Body of pancreas (tissue), 4 donors: Measurements from ENCODE around the gene CLTC. TPM values are rescaled to one million over a fixed set of nuclear protein-coding genes. Genes with fewer than 3 reads are reported as not detected.

ENCODE experiments used
- ATAC-seq: fragments of 150-250 bp; one replicate; pipeline ENCODE4 v1.9.1; 2016
- DNase-seq, 4 donors: peaks; one replicate each; pipeline ENCODE4 v3.0.0-alpha.2; 2019
- H3K27ac ChIP-seq, 4 donors: fragments of 200-600 bp; sonication (generic); 1 replicate in 3 of 4; 2 replicates in 1 of 4; pipeline versions ENCODE4 v1.5.1 to v1.6.1; 2016 to 2019; ENCODE audit warnings: mild to moderate bottlenecking in 1 of 4, mixed read lengths in 1 of 4, moderate library complexity in 1 of 4
- H3K27me3 ChIP-seq, 2 donors: fragments of 200-600 bp; sonication (generic); one replicate each; pipeline ENCODE4 v1.6.0; 2016; ENCODE audit warnings: mild to moderate bottlenecking in 1 of 2
- H3K36me3 ChIP-seq, 2 donors: fragments of 200-600 bp; sonication (generic); replicated peaks in 1 of 2; 2 replicates each; pipeline ENCODE4 v1.5.1; 2016; ENCODE audit warnings: low read depth in 2 of 2; ENCODE audit not compliant: insufficient read depth in 1 of 2
- H3K4me1 ChIP-seq: fragments of 200-600 bp; sonication (generic); one replicate; pipeline ENCODE4 v1.6.0; 2016
- H3K4me3 ChIP-seq, 2 donors: fragments of 200-600 bp; sonication (generic); 1 replicate in 1 of 2; 2 replicates in 1 of 2; pipeline ENCODE4 v1.5.1; 2016 to 2019
- H3K9me3 ChIP-seq, 3 donors: fragments of 200-600 bp; sonication (generic); 1 replicate in 2 of 3; 2 replicates in 1 of 3; pipeline ENCODE4 v1.5.1; 2016
- POLR2A ChIP-seq, 3 donors: fragments of 450-650 bp; IDR thresholded peaks; one replicate each; pipeline ENCODE4 v1.6.1; 2016; ENCODE audit warnings: antibody characterized with exemption in 3 of 3, mild to moderate bottlenecking in 2 of 3
- whole genome bisulfite sequencing, 2 donors: methylation state at CpG; one replicate each; pipeline ENCODE4 v1.1.5; 2017; 5-methylcytosine and 5-hydroxymethylcytosine counted together
- intact Hi-C: fragments of 100-400 bp; cut with DNase I; formaldehyde crosslinking; loops from one replicate; pipeline ENCODE4 v1.15.1; 2023
- total RNA-seq, 2 donors: library from RNA; depleted of rRNA; stranded (reverse); fragments of >200 nt; gene quantifications; one replicate each; pipeline ENCODE4 v1.1.0, GENCODE V29; 2016
- TF ChIP-seq, protein P1 (sequence below), 7 experiments: fragments of 450-650 bp in 4 of 7; fragments of 200-600 bp in 3 of 7; sonication (generic) in 3 of 7; IDR thresholded peaks; one replicate each; pipeline ENCODE4 v1.5.1; 2016 to 2019; ENCODE audit warnings: antibody characterized with exemption in 7 of 7

Gene CLTC
- total RNA-seq, 2 donors from 2014 or later = 78.1 to 112 TPM

DNA sequence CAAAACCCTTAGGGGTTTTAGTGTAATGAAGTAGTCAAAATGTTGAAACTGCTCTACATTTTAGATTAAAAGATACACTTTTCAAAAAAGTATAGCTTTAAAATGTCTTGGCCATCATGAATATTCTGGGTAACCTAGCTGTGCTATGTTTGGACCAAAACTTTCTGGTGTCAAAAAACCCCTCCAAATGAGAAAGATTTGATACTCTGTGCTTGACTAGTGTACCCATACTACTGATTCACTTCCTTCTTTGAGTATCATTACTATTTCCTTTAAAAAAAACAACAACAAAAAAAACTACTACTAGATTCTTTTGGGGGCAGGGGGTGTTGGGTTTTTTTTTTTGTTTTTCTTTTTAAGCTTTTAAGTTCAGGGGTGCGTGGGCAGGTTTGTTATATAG, 50.2 kb downstream of the CLTC start:
- H3K36me3 ChIP-seq = peaks cover 22 to 36% of the 10 kb centered on the region in 2 donors
- intact Hi-C loops = no loop called here
- H3K9me3 ChIP-seq = no peaks in the 10 kb centered on the region
- no peak overlapping the region for H3K4me3 ChIP-seq
- TF ChIP-seq, protein P1, sequence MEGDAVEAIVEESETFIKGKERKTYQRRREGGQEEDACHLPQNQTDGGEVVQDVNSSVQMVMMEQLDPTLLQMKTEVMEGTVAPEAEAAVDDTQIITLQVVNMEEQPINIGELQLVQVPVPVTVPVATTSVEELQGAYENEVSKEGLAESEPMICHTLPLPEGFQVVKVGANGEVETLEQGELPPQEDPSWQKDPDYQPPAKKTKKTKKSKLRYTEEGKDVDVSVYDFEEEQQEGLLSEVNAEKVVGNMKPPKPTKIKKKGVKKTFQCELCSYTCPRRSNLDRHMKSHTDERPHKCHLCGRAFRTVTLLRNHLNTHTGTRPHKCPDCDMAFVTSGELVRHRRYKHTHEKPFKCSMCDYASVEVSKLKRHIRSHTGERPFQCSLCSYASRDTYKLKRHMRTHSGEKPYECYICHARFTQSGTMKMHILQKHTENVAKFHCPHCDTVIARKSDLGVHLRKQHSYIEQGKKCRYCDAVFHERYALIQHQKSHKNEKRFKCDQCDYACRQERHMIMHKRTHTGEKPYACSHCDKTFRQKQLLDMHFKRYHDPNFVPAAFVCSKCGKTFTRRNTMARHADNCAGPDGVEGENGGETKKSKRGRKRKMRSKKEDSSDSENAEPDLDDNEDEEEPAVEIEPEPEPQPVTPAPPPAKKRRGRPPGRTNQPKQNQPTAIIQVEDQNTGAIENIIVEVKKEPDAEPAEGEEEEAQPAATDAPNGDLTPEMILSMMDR (IDR thresholded peaks at IDR 0.05) = no peak
- TF ChIP-seq POLR2A (IDR thresholded peaks at IDR 0.05) = no peak
- H3K4me1 ChIP-seq = no peaks in the 10 kb centered on the region
- H3K27ac ChIP-seq = no peak overlapping the region
- ATAC-seq (no peak), DNase-seq (no peak)
- WGBS, 2 donors = 96% methylated on average over 1 of the region's 1 CpG
- H3K27me3 ChIP-seq = no peaks in the 10 kb centered on the region

DNA sequence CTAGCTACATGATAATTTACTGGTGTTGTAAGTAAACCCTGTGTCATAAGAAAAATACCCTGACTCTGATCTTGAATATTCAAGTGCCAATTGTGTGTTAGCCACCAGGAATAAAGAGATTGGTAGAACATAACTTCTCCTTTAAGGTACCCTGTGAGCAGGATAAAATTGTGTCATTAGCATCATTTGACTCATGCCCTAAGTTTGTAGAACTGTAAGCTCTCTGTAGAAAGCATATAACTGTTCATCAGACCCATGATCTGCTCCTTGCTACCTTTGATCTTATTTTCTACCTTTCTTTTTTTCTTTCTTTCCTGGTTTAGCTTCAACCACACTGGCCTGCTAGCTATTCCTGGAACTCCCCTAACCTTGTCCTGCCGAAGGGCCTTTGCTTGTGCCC, 51.7 kb downstream of the CLTC start:
- ATAC-seq (no peak), DNase-seq (no peak)
- WGBS, 2 donors = 88 to 100% methylated on average over 1 of the region's 1 CpG
- no peak overlapping the region for H3K27ac ChIP-seq
- TF ChIP-seq POLR2A (IDR thresholded peaks at IDR 0.05) = no peak
- TF ChIP-seq, protein P1 (IDR thresholded peaks at IDR 0.05) = no peak
- intact Hi-C loops = no loop called here
- H3K36me3 ChIP-seq = peaks cover 17 to 29% of the 10 kb centered on the region in 2 donors
- no peaks in the 10 kb centered on the region for H3K4me1 ChIP-seq
- no peak overlapping the region for H3K4me3 ChIP-seq
- no peaks in the 10 kb centered on the region for H3K27me3 ChIP-seq
- H3K9me3 ChIP-seq = no peaks in the 10 kb centered on the region

DNA sequence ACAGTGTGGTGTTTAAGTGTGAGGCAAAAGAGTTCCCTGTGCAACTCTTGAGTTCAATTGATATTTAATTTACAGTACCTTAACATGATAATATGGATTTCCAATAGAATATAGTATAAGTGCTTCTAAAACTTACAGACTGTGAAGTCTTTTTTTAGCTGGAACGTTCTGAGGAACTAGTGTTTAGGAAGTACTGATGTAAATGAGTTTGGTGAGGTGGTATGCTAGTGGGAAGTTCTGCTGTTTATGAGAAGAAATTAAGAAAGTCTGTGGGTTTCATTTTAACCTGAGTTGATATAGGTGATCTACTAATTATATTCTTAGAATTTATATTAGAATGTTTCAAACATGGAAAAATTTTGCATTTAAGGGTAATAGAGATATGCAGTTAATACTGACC, 55.5 kb downstream of the CLTC start:
- Histone ChIP-seq H3K27me3 (no peaks in the 10 kb centered on the region), H3K4me1 (no peaks in the 10 kb centered on the region), H3K27ac (no peak overlapping the region), H3K4me3 (no peak overlapping the region), H3K36me3 (peaks cover 0 to 35% of the 10 kb centered on the region in 2 donors), H3K9me3 (no peaks in the 10 kb centered on the region)
- WGBS, 2 donors = 61 to 65% methylated on average over 1 of the region's 1 CpG
- intact Hi-C loops = no loop called here
- DNase-seq = no peak
- no peak for ATAC-seq
- TF ChIP-seq, protein P1 (IDR thresholded peaks at IDR 0.05) = no peak
- TF ChIP-seq POLR2A (IDR thresholded peaks at IDR 0.05) = no peak

DNA sequence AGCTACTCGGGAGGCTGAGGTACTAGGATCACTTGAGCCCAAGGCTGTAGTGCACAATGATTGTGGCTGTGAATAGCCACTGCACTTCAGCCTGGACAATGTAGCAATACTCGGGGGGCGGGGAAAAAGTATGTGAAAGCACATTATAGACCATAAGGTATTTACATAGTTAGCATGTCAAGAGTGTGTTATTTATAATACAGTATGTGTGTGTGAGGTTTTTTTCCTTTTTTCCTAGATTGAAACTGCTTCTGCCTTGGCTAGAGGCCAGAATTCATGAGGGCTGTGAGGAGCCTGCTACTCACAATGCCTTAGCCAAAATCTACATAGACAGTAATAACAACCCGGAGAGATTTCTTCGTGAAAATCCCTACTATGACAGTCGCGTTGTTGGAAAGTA, 57.0 kb downstream of the CLTC start:
- no peak for ATAC-seq
- H3K27ac ChIP-seq = no peak overlapping the region
- WGBS, 2 donors = 79 to 82% methylated on average over 7 of the region's 7 CpGs
- H3K9me3 ChIP-seq = no peaks in the 10 kb centered on the region
- H3K4me3 ChIP-seq = no peak overlapping the region
- H3K36me3 ChIP-seq = peaks cover 6 to 45% of the 10 kb centered on the region in 2 donors
- H3K27me3 ChIP-seq = no peaks in the 10 kb centered on the region
- TF ChIP-seq POLR2A (IDR thresholded peaks at IDR 0.05) = no peak
- TF ChIP-seq, protein P1 (IDR thresholded peaks at IDR 0.05) = no peak
- no peaks in the 10 kb centered on the region for H3K4me1 ChIP-seq
- DNase-seq = no peak
- intact Hi-C loops = no loop called here

DNA sequence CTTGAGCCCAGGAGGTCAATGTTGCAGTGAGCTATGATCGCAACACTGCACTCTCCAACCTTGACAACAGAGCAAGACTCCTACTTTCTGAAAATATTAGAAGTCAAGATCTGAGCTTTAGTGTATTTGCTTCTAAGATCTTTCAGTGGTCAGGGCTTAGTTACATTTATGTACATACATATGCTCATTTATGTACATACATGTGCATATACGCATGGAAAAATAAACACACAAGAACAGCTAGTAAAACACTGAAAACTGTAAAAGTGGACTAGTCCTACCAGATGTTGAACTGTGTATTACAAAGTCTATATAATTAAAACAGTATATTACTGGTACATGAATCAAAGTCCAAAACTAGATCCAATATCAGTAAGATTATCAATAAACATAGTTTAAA, 59.2 kb downstream of the CLTC start:
- Histone ChIP-seq H3K36me3 (peaks cover 16 to 49% of the 10 kb centered on the region in 2 donors), H3K9me3 (no peaks in the 10 kb centered on the region), H3K27ac (no peak overlapping the region), H3K27me3 (no peaks in the 10 kb centered on the region), H3K4me3 (no peak overlapping the region), H3K4me1 (no peaks in the 10 kb centered on the region)
- DNase-seq (no peak), ATAC-seq (no peak)
- TF ChIP-seq, protein P1 (IDR thresholded peaks at IDR 0.05) = no peak
- TF ChIP-seq POLR2A (IDR thresholded peaks at IDR 0.05) = no peak
- intact Hi-C loops = no loop called here
- 46 to 48% methylated on average over 2 of the region's 2 CpGs for WGBS, 2 donors
